Endothelial cell (in vitro differentiated cells): ENCODE data around the gene TTLL5. TPM values are rescaled to one million over a fixed set of nuclear protein-coding genes. Genes with fewer than 3 reads are reported as not detected.

Experiments used
- DNase-seq: peaks from one replicate; pipeline ENCODE4 v3.0.0; 2021; ENCODE audit warnings: low spot score
- H3K27ac Mint-ChIP-seq: one replicate; pipeline ENCODE4 v1.8.0; 2021; ENCODE audit warnings: mixed read lengths, inconsistent platforms; ENCODE audit not compliant: unreplicated experiment
- H3K27me3 Mint-ChIP-seq: one replicate; pipeline ENCODE4 v1.8.0; 2021; ENCODE audit warnings: mild to moderate bottlenecking, moderate library complexity, mixed read lengths, inconsistent platforms; ENCODE audit not compliant: unreplicated experiment
- H3K36me3 Mint-ChIP-seq: one replicate; pipeline ENCODE4 v1.8.0; 2021; ENCODE audit warnings: mild to moderate bottlenecking, low read depth, mixed read lengths, inconsistent platforms; ENCODE audit not compliant: unreplicated experiment
- H3K4me1 Mint-ChIP-seq: one replicate; pipeline ENCODE4 v1.8.0; 2021; ENCODE audit warnings: mild to moderate bottlenecking, mixed read lengths, inconsistent platforms; ENCODE audit not compliant: unreplicated experiment
- H3K4me3 Mint-ChIP-seq: one replicate; pipeline ENCODE4 v1.8.0; 2021; ENCODE audit warnings: mild to moderate bottlenecking, mixed read lengths, inconsistent platforms; ENCODE audit not compliant: unreplicated experiment
- H3K9me3 Mint-ChIP-seq: one replicate; pipeline ENCODE4 v1.8.0; 2021; ENCODE audit warnings: mixed read lengths, inconsistent platforms; ENCODE audit not compliant: unreplicated experiment
- total RNA-seq: library from RNA; stranded (reverse); fragmentation: NEBNext Ultra II Directional; extraction: Animal tissue kit (Norgen Biotek cat#: 25700); gene quantifications from one replicate; pipeline ENCODE4 v1.2.1, GENCODE V29; 2021; ENCODE audit not compliant: unreplicated experiment
- TF ChIP-seq, protein P1 (sequence below): fragments of 200-600 bp; sonication (generic); IDR thresholded peaks from one replicate; pipeline ENCODE4 v1.5.0; 2021; ENCODE audit warnings: antibody characterized with exemption; ENCODE audit not compliant: unreplicated experiment

TTLL5 gene
- total RNA-seq, 1 donor from 2014 or later: 62.8 TPM

GRCh38 chr14:75643985-75644384 lies 17.1 kb upstream of the TTLL5 start:
- H3K27me3 Mint-ChIP-seq: no peaks in the 10 kb centered on the region
- no peak overlapping the region for H3K27ac Mint-ChIP-seq
- no peaks in the 10 kb centered on the region for H3K9me3 Mint-ChIP-seq

DNA sequence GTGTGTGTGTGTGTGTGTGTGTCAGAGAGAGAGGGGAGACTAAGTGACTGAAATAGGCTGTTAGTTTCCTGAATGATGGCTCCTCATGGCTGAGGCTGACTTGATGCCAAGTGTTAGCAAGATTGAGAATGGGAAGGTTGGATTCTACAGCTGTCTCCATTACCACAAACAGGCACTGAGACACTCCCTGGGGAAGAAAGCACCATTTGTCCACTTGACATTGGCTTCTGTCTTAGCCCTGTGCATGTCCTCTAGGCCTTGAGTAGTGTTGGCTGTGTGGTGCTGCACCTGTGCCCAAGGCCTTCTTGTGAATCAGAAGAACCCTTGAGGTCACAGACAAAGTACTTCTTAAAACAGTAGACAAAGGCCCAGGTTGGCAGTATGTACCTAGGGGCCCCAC lies 16.0 kb upstream of the TTLL5 start:
- no peaks in the 10 kb centered on the region for H3K27me3 Mint-ChIP-seq
- H3K4me1 Mint-ChIP-seq: peaks cover 26% of the 10 kb centered on the region
- H3K9me3 Mint-ChIP-seq: no peaks in the 10 kb centered on the region
- DNase-seq: no peak
- peak overlapping the region; percentile 6 for H3K27ac Mint-ChIP-seq
- H3K36me3 Mint-ChIP-seq: peaks cover 42% of the 10 kb centered on the region
- H3K4me3 Mint-ChIP-seq: peak overlapping the region; percentile 12
- TF ChIP-seq, protein P1, sequence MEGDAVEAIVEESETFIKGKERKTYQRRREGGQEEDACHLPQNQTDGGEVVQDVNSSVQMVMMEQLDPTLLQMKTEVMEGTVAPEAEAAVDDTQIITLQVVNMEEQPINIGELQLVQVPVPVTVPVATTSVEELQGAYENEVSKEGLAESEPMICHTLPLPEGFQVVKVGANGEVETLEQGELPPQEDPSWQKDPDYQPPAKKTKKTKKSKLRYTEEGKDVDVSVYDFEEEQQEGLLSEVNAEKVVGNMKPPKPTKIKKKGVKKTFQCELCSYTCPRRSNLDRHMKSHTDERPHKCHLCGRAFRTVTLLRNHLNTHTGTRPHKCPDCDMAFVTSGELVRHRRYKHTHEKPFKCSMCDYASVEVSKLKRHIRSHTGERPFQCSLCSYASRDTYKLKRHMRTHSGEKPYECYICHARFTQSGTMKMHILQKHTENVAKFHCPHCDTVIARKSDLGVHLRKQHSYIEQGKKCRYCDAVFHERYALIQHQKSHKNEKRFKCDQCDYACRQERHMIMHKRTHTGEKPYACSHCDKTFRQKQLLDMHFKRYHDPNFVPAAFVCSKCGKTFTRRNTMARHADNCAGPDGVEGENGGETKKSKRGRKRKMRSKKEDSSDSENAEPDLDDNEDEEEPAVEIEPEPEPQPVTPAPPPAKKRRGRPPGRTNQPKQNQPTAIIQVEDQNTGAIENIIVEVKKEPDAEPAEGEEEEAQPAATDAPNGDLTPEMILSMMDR: no peak

More at GRCh38 chr14:75643985-75644384, 17.1 kb upstream of the TTLL5 start:
- TF ChIP-seq, protein P1: no peak
- Mint-ChIP-seq H3K4me1 (peaks cover 25% of the 10 kb centered on the region), H3K4me3 (no peak overlapping the region), H3K36me3 (peaks cover 36% of the 10 kb centered on the region)
- DNase-seq: no peak

DNA sequence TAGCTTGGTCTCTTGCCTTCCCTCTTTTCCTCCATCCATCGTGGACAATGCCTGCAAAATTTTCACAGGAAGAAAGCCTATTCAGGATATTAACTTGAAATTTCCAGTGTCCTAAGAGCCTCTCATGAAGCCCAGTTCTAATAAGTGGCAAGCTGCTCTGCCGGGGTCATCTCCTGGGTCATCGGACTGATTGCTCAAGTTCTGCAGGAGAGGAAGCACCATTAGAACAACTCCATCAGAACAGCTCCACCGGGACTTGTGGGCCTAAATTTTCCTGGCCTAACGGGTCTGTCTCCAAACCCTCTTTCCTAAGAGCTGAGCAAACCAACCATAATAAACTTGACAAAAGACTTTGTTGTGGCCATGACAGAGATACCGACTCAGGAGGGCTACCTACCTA lies 14.3 kb upstream of the TTLL5 start:
- peaks cover 24% of the 10 kb centered on the region for H3K4me1 Mint-ChIP-seq
- H3K27ac Mint-ChIP-seq: no peak overlapping the region
- peaks cover 44% of the 10 kb centered on the region for H3K36me3 Mint-ChIP-seq
- TF ChIP-seq, protein P1: no peak
- no peaks in the 10 kb centered on the region for H3K9me3 Mint-ChIP-seq
- DNase-seq: no peak
- H3K4me3 Mint-ChIP-seq: no peak overlapping the region
- no peaks in the 10 kb centered on the region for H3K27me3 Mint-ChIP-seq

DNA sequence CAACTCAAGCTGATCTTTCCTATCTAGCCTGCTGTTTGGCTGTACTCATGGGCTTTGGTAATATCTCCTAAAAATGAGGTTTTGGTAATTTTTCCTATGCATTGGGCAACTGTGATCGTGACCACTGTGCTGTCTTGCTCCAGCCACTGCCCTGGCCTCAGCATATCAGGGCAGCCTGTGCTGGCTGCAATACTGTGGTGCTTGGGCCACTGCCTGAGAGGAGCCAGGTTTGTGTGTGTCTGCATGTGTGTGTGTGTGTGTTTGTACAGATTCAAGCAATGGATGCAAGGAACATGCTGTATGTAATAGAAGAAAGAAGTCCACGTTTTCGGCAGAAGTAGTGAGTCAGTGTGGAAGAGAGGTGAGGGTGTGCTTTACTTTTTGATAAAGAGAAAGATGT lies 13.4 kb upstream of the TTLL5 start:
- peaks cover 29% of the 10 kb centered on the region for H3K4me1 Mint-ChIP-seq
- H3K4me3 Mint-ChIP-seq: peak overlapping the region; percentile 64
- no peaks in the 10 kb centered on the region for H3K27me3 Mint-ChIP-seq
- peak overlapping the region; percentile 54 for H3K27ac Mint-ChIP-seq
- DNase-seq: no peak
- no peaks in the 10 kb centered on the region for H3K9me3 Mint-ChIP-seq
- peaks cover 48% of the 10 kb centered on the region for H3K36me3 Mint-ChIP-seq
- TF ChIP-seq, protein P1: no peak

GRCh38 chr14:75648066-75648838 lies 12.8 kb upstream of the TTLL5 start:
- TF ChIP-seq, protein P1: no peak
- Mint-ChIP-seq H3K9me3 (no peaks in the 10 kb centered on the region), H3K4me1 (peaks cover 30% of the 10 kb centered on the region), H3K27ac (peak overlapping the region; percentile 1), H3K27me3 (no peaks in the 10 kb centered on the region), H3K4me3 (no peak overlapping the region), H3K36me3 (peaks cover 48% of the 10 kb centered on the region)
- no peak for DNase-seq
